Adrenal gland (tissue), 5 donors: ENCODE data around the gene U2SURP.

Experiments used
- CTCF ChIP-seq, 6 experiments: fragments of 450-650 bp in 4 of 6; fragments of 200-600 bp in 2 of 6; sonication (generic) in 1 of 6; IDR thresholded peaks; 1 replicate in 5 of 6; 2 replicates in 1 of 6; pipeline versions ENCODE4 v1.5.1 to v1.8.0; 2016 to 2021; ENCODE audit warnings: antibody characterized with exemption in 6 of 6, mild to moderate bottlenecking in 2 of 6, moderate library complexity in 1 of 6
- POLR2A ChIP-seq, 2 donors: fragments of 450-650 bp; IDR thresholded peaks; one replicate each; pipeline ENCODE4 v1.6.1; 2017; ENCODE audit warnings: antibody characterized with exemption in 2 of 2, mild to moderate bottlenecking in 2 of 2, moderate library complexity in 1 of 2
- donor health status: DM: no; HTN: no; CAD: no.

GRCh38 chr3:142998439-142998838 is 2.9 kb upstream of the U2SURP start:
- no peak for TF ChIP-seq CTCF (IDR thresholded peaks at IDR 0.05)
- TF ChIP-seq POLR2A (IDR thresholded peaks at IDR 0.05): no peak
